HG03575 (cell line): ENCODE measurements around the gene TNFAIP2.

Experiments
- ATAC-seq: cut with Tn5 transposase; IDR thresholded peaks from one replicate; pipeline ENCODE4 v1.9.1; 2021; ENCODE audit not compliant: unreplicated experiment, insufficient number of reproducible peaks, low FRiP score; ENCODE audit errors: extremely low read depth

The TNFAIP2 gene, protein sequence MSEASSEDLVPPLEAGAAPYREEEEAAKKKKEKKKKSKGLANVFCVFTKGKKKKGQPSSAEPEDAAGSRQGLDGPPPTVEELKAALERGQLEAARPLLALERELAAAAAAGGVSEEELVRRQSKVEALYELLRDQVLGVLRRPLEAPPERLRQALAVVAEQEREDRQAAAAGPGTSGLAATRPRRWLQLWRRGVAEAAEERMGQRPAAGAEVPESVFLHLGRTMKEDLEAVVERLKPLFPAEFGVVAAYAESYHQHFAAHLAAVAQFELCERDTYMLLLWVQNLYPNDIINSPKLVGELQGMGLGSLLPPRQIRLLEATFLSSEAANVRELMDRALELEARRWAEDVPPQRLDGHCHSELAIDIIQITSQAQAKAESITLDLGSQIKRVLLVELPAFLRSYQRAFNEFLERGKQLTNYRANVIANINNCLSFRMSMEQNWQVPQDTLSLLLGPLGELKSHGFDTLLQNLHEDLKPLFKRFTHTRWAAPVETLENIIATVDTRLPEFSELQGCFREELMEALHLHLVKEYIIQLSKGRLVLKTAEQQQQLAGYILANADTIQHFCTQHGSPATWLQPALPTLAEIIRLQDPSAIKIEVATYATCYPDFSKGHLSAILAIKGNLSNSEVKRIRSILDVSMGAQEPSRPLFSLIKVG

DNA sequence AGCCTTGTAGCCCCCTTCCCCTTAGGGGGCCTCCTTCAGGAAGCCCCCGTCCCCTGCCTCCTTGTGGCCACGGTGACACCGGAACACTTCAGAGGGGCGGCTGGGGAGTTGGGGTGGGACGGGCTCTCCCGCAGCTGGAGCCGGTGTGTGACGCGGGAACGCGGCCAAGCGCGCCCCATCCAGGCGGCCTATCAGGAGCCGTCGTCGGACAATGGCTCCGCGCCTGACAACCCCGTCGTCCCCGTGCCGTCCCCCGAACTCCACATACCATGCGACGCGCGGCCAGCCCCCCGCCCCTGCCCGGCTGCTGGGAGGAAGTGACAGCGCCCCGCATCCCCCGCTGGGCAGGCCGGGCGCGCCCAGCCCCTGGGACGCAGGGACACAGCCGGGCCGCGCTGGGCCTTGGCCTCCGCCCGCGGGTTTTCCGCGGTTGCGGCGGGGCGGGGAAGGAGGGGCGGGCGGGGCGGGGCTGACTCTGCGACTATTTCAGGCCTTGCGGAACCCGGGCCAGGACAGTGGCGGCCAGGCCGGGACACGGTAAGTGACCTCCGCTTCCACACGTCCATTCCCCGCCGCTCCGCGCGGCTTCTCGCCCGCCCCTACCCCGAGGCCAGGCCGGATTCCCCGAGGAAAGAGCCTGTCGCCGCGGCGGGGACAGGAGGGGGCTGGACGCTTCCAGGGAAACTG, at the start of gene TNFAIP2:
TNFAIP2 (plus strand) TSS at position 515 of the 687 bp plus-strand sequence. CDS start 2,997 bp downstream, outside the sequence.
- ATAC-seq, result no peak

DNA sequence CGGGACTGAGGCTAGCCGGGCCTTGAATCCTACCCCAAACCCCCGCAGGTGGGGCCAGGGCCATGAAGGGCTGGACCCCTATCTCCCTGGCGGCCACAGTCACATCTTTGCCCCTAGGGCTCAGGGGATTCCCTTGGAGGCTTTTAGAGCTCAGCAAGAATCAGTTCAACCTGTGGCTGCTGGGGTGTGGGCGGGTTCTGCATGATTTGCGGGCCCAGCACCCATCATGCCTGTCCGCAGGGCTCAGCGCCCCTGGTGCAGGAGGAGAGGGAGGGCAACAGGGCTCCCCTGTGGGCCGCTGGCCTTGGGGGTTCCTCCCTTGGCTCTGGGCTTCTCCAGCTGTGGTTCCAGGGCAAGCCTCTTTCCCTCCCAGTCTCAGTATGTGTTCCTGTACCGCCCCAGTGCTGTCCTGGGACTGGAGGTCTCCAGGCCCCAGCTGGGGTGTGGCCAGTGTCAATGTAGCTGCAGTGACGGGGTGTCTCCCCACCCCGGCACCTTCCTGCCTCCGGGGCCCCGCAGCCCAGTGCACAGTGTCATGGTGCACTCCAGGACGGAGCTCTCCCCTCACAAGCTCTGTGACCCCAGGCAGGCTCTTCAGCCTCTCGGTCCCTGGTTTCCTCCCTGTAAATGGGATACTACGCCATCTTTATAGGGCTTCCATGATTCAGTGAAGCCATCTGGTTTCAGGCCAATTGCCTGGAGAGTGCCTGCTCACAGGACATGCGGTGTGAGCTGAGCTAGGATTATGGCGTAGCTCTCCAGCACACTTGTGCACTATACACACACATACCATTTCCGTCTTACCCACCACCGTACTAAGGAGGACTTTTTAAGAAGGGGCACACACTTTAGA, 49.2 kb upstream of the TNFAIP2 start:
- ATAC-seq, result no peak

DNA sequence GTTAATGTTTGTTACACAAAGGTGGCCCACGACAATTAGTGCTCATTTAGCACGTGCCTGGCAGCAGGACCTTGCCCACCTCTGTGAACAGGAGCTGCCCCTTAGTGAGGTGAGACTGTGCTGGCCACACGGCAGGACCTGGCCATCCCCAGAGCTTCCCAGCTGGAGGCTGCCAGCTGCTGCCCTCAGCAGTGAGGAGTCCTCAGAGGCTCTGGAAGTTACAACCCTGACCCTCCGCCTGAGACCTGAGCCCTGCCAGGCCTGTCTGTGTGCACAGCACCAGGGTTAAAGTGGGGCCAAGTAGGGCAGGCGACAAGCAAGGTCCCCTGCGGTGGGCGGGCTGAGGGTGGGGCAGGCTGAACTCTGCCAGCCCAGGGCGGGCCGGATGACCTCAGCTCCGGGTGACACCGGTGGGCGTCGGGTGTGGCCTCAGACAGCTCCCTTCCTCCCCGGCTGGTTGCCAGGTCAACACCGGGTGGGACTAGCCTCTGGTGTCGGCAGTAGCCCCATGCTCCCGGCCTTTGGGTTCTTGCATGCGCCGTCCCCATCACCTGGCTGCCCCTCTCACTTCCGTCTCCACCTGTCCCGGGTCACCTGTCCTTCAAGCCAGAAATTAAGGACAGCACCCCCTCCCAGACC, 48.4 kb upstream of the TNFAIP2 start:
- ATAC-seq, result no peak

DNA sequence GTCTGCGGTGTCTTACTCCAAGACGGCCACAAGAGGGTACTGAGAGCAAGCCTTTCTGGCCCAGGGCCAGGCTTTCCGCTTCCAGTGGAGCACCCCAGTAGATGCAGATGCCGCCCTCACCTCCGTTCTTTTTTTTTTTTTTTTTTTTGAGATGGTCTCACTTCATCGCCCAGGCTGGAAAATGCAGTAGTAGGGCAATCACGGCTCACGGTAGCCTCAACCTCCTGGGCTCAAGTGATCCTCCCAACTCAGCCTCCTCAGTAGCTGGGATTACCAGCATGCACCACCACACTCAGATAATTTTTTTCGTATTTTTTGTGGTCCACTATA, 44.9 kb upstream of the TNFAIP2 start:
- no peak for ATAC-seq

DNA sequence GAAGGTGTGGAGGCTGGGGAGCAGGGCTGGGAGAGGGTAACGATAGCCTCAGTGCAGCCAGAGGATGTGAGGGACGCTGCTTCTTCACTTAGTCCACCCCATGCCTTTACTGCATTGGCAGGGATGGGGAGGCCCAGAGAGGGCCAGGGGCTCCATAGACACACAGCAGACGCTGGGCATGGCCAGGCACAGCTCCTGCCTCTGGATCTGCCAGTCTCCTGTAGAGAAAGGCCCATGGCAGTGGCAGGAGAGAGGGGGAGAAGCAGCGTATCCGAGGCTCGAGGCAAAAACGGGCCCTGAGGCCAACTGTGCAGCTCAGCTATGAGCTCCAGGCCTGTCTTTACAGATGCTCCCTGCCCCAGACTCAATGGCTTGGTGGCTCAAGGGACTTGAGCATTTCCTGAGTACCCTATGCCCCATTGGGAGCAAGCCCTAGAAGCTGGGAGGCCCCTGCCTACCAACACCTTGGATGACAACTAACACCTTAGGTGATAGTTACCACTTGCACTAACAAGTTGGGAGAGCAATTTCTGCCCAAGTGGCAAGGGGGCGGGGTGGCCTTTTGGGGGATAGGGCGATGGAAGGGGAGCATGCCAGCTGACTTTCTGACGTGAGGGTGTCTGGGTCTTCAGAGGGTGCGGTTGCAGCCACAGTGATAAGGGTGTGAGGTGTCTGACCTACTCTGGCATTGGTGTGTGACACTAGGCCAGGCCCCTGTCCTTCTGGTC, 44.2 kb upstream of the TNFAIP2 start:
- no peak for ATAC-seq

DNA sequence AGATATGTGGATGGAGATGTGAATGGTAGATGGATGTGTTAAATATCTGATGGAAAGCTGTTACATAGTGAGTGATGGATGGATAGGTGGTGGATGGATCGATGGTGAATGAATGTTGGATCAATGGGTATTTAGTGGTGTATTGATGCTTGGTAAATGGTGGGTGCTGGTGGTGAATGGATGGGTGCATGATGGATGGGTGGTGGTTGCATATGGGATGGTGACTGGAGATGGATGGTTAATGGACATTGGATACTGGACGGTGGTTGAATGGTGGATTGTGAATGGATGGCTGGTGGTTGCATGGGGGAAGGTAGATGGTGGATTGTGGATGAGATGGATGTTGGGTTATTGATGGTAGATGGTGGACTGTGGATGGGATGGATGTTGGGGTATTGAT, 41.3 kb upstream of the TNFAIP2 start:
- no peak for ATAC-seq

DNA sequence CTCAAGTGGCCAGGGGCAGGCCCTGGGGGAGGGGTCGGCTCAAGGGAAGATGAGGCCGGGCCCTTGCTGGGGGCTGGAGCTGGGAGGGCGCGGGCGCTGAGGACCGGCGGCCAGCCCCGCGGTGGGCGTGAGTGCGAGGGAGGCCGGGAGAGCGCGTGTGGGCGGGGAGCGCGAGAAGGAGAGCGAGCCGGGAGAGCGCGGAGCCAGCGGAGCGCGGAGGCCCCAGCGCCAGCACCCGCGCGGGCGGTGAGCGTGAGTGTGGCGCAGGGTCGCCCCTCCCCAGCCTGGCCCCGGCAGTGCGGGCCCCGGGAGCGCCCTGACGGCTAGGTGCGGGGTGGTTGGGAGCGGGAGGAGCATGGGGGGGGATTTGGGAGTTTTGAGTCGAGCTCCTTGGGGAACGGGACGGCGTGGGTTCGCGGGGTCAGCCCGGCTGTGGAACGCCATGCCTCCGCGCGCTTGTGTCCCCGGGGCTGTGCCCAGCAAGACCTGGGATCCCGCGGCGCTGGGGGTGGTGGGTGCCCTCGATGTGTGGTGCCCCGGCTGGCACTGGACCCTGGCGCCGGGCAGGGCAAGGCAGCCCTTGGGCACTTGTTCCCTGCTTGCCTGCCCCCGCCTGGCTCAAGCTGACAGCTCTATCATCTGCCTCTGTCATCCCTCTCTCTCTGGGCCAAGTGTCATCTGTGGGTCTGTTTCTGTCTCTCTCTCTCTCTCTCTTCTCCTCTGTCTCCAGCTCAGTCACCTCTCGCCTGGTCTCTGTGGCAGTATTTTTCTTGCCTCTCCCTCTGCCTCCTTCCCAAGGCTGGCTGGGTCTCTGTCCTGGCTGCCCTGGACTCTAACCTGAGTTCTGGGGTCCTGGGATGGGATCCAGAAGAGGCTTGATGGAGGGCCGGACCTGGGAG, 39.0 kb upstream of the TNFAIP2 start, which contains the start of gene LBHD2:
LBHD2 (plus strand) TSS at position 190 of the 899 bp plus-strand sequence. CDS start 1,803 bp downstream, outside the sequence.
- no peak for ATAC-seq

DNA sequence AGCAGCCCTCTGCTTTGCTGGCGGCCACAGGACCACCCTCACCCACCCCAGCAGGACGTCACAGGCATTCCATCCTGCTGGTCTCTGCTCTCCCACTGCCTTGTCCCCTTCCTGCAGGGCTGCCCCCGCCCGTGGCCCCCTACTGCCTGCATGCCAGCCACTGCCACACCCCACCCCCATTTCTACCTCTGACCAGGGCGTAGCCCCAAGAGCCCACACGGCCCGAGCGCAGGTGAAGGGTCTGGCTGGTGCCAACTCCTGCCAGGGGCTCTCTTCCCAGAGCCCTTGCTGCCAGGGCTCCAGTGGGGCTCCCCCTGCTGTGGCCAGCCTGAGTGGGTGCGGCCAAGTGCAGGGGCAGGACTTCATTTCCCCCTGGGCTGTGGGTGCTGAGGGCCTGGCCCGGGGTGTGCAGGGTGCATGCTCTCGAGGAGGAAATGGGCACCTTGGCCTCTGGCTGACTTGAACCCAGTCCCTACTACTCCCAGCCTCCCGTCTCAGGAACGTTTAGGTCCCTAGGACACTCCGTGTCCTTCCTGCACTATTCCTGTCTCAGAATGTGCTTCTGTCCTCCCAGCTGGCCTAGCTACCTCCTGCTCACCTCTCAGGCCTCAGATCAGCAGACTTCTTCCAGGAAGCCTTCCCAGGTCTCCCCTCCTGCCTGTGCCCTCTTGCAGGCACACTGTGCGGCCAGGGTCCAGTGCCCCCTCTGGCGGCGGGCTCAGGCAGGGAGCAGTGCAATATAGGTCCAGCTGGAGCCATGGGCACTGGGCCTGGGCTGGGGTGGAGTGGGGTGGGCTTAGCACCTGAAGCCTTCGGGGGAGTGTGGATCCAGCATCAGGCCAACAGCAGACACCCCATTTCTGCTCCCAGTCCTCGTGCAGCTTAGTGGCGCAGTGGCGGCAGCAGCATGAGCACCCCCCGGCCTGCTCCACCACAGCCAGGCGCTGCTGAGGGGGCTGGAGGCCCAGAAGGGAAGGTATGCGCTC, 37.9 kb upstream of the TNFAIP2 start:
- ATAC-seq, result no peak

DNA sequence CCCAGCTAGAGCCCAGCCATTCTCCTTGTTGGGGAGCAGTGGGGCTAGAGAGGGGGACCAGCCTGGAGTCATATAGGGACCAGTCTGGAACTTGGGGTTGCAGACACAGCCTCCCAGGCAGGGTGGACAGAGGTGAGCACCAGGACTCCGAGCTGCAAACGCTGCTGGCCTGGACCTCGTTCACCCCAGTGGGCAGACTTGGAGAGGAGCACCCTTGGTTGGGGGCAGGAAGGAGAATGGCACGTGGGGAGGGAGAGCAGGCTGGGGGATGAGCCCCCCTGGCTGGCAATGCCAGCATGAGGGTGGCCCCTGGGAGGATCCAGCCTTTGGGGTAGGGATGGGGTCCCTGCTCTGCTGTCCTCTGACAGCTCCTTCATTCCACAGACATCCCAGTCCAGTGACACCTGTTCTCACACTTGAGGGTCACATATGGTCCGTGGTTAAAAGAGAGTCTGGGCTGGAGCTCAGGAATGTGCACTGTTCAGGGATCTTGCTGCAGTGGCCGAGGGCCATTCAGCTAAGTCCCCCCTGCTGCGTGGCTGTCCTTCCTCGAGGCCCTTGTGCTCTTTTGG, 36.4 kb upstream of the TNFAIP2 start:
- no peak for ATAC-seq

DNA sequence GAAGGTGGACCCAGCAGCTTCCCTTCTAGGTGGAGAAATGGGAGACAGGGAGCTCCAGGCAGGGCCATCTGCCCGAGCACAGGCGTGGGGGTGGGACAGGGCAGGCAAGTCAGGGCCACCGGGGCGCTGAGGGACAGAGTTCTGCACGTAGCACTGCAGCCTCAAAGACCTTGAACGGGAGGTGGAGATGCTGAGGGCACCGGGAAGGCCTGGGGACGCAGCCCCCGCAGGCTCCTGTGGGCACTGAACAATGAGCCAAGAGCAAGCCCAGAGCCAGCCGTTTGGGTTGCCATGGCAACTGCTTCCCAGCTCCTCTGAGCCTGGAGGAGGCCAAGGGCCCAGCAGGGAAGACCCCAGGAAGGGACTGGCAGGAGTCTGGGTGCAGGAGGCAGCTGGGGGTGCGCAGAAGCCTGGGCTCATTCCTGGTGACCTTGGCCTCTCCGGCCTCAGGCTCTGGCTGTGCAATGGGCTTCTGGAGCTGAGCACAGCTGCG, 35.9 kb upstream of the TNFAIP2 start:
- ATAC-seq, result no peak

DNA sequence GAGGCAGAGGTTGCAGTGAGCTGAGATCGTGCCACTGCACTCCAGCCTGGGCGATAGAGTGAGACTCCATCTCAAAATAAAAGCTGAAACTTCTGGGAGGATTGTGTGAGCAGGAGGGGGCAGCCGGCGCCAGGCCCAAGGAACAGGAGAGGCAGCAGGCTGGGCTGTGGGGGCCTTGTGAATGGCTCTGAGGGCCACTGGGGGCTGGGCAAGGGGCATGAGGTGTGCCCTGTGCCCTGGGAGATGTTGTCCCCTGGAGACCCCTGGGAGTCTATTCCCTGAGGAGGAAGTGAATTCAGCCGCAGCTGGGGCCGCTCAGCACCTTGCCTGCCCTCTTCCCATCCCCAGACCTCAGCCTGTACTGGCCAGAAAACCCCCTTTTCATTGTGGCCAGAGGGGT, 34.3 kb upstream of the TNFAIP2 start:
- no peak for ATAC-seq

DNA sequence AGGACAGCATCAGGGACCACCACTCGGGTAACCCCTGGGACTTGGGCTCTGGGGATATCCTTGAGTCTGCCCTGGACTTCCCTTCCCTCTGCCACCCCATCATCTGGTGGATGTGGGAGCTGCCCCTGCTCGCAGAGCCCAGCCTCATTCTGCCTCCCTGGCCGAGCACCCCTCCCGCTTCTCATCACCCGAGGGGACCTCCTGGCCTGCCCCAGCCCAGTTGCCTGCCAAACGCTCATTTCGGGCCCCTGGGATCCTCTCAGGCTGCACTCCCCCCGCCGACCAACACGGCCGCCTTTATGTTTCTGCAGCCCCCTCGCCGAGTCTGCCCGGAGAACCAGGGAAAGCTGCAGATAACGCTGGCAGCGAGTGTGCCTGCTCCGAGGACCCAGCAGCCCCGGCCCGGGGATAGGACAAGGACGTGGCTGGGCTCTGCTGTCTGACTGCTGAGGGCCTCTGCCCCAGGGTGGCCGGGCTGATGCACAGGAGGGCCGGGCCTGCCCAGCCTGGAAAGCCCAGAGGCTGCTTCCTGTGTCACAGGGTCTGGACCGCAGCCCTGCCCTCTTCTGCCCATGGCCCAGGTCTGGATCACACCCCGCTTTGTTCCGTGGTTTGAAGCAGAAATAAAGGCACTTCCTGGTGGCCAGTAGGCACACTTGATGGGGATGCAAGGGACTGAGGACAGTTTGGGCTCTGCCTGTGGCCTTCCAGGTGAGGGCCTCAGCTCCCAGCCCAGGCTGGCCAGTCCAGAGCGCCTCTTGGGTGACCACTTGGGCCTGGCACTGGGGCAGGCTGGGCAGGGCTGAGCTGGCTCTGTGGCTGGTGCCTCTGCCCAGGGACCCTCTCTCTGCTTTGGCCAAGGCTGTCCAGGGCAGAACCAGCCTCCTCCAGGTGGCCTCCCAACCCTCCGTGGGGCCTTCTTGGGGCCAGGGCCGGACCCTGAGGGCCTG, 33.6 kb upstream of the TNFAIP2 start:
- no peak for ATAC-seq

DNA sequence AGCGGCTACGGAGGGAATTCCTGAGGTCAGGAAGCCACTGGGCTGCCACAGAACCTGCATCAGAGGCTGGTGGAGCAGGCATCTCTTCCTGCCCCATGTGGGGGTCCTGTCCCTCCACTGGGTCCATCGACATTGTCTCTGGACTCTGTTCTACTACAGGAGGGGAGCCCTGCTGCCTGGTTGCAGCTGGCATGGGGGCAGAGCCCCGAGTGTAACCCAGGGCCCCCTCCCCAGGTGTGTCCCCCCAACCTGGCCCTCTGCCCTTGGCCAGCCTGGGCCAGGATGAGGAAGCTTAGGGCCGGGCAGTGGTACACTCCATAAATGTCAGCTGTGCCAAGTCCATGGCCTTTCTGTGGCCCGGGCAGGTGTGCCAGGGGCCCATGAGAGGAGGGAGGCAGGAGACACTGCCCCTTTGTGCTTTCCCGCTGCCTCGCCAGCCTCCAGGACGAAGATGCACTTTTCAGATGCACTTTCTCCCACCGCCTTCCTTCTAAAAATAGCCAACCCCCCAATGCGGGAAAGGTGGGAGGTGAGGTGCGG, 32.7 kb upstream of the TNFAIP2 start:
- no peak for ATAC-seq
